Panc1 (cell line): ENCODE results near the gene ZNF544.

ENCODE experiments used
- POLR2AphosphoS5 ChIP-seq: IDR thresholded peaks from 2 replicates; pipeline ENCODE4 v1.6.1; 2012; ENCODE audit warnings: mild to moderate bottlenecking, low read depth, low read length, moderate library complexity
- TF ChIP-seq, protein P1 (sequence below): fragments of 450-650 bp; IDR thresholded peaks from 2 replicates; pipeline ENCODE4 v1.5.1; 2017; ENCODE audit warnings: mild to moderate bottlenecking

DNA sequence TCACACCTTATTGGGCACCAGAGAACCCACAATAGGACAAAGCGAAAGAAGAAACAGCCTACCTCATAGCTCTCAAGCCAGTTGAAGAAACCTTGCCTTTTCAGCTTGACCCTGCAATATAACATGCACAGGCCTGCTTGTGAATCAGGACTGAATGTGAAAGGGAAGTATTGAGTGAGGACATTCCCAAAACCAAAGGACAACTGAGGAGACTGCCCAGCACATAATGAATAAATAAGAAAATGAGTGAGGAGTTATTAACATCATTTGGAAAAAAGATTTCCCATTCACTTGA lies 15.7 kb upstream of the ZNF544 start:
- TF ChIP-seq, protein P1, sequence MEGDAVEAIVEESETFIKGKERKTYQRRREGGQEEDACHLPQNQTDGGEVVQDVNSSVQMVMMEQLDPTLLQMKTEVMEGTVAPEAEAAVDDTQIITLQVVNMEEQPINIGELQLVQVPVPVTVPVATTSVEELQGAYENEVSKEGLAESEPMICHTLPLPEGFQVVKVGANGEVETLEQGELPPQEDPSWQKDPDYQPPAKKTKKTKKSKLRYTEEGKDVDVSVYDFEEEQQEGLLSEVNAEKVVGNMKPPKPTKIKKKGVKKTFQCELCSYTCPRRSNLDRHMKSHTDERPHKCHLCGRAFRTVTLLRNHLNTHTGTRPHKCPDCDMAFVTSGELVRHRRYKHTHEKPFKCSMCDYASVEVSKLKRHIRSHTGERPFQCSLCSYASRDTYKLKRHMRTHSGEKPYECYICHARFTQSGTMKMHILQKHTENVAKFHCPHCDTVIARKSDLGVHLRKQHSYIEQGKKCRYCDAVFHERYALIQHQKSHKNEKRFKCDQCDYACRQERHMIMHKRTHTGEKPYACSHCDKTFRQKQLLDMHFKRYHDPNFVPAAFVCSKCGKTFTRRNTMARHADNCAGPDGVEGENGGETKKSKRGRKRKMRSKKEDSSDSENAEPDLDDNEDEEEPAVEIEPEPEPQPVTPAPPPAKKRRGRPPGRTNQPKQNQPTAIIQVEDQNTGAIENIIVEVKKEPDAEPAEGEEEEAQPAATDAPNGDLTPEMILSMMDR = no peak
- no peak for TF ChIP-seq POLR2AphosphoS5
